Upper lobe of left lung (tissue), 4 donors: ENCODE measurements around the gene ELOA.

Experiments used
- EP300 ChIP-seq, 4 donors: sonication (generic); formaldehyde crosslinking; IDR thresholded peaks; one replicate each; pipeline ENCODE4 v1.5.1; 2017; ENCODE audit warnings: antibody characterized with exemption in 4 of 4, control low read depth in 2 of 4
- POLR2A ChIP-seq, 4 donors: fragments of 450-650 bp; IDR thresholded peaks; one replicate each; pipeline ENCODE4 v1.5.1; 2016 to 2017; ENCODE audit warnings: antibody characterized with exemption in 4 of 4, mild to moderate bottlenecking in 2 of 4
- TF ChIP-seq, protein P1 (sequence below), 6 experiments: fragments of 450-650 bp in 4 of 6; fragments of 200-600 bp in 2 of 6; sonication (generic) in 2 of 6; IDR thresholded peaks; one replicate each; pipeline ENCODE4 v1.5.1; 2016 to 2019; ENCODE audit warnings: antibody characterized with exemption in 6 of 6

- TF ChIP-seq, protein P1, sequence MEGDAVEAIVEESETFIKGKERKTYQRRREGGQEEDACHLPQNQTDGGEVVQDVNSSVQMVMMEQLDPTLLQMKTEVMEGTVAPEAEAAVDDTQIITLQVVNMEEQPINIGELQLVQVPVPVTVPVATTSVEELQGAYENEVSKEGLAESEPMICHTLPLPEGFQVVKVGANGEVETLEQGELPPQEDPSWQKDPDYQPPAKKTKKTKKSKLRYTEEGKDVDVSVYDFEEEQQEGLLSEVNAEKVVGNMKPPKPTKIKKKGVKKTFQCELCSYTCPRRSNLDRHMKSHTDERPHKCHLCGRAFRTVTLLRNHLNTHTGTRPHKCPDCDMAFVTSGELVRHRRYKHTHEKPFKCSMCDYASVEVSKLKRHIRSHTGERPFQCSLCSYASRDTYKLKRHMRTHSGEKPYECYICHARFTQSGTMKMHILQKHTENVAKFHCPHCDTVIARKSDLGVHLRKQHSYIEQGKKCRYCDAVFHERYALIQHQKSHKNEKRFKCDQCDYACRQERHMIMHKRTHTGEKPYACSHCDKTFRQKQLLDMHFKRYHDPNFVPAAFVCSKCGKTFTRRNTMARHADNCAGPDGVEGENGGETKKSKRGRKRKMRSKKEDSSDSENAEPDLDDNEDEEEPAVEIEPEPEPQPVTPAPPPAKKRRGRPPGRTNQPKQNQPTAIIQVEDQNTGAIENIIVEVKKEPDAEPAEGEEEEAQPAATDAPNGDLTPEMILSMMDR (IDR thresholded peaks at IDR 0.05): no peak
- TF ChIP-seq EP300 (IDR thresholded peaks at IDR 0.05) (no peak), POLR2A (IDR thresholded peaks at IDR 0.05) (no peak)
Measured at GRCh38 chr1:23801338-23801748, 58.1 kb downstream of the ELOA start.
